Measurements from ENCODE around the gene STOML2. TPM values are rescaled to one million over a fixed set of nuclear protein-coding genes. Genes with fewer than 3 reads are reported as not detected.

The STOML2 gene
- total RNA-seq, 4 donors from 2014 or later, result 117 to 168 (median 158) TPM

DNA sequence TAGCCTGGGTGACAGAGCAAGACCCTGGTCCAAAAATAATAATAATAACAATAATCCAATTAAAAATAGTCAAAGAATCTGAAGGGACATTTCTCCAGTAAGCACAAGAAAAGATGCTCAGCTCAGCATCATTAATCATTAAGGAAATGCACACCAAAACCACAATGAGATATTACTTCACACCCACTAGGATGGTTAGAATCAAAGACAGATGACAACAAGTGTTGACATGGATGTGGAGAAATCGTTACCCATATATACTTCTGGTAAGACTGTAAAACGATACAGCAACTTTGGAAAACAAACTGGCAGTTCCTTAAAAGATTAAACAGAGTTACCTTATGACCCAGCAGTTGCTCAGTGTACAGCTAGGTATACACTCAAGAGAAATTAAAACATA, 17.9 kb downstream of the STOML2 start:
- no peak overlapping the region for H3K27ac ChIP-seq
- DNase-seq, result no peak
- peaks cover 0 to 6% of the 10 kb centered on the region in 2 donors for H3K4me1 ChIP-seq
- TF ChIP-seq CTCF (IDR thresholded peaks at IDR 0.05 in 4 of 5, conservative IDR thresholded peaks at IDR 0.05 in 1 of 5) (no peak), POLR2A (IDR thresholded peaks at IDR 0.05) (no peak)
- H3K27me3 ChIP-seq, result no peaks in the 10 kb centered on the region
- intact Hi-C loops (cut with DNase I; ENCODE audit: low total_unique reads), result no loop called here
- no peaks in the 10 kb centered on the region for H3K9me3 ChIP-seq
- H3K36me3 ChIP-seq, result peaks cover 0 to 28% of the 10 kb centered on the region in 2 donors
- ATAC-seq, result no peak
- in situ Hi-C loops (cut with MboI; ENCODE audit: low sequenced_read_pairs in 4 of 4), result loop anchor here in 1 of 4 donors (25.0 kb wide), 1 partner anchor 423 kb away; the partner anchor contains the start of genes CCL27 and IL11RA
- no peak overlapping the region for H3K4me3 ChIP-seq

DNA sequence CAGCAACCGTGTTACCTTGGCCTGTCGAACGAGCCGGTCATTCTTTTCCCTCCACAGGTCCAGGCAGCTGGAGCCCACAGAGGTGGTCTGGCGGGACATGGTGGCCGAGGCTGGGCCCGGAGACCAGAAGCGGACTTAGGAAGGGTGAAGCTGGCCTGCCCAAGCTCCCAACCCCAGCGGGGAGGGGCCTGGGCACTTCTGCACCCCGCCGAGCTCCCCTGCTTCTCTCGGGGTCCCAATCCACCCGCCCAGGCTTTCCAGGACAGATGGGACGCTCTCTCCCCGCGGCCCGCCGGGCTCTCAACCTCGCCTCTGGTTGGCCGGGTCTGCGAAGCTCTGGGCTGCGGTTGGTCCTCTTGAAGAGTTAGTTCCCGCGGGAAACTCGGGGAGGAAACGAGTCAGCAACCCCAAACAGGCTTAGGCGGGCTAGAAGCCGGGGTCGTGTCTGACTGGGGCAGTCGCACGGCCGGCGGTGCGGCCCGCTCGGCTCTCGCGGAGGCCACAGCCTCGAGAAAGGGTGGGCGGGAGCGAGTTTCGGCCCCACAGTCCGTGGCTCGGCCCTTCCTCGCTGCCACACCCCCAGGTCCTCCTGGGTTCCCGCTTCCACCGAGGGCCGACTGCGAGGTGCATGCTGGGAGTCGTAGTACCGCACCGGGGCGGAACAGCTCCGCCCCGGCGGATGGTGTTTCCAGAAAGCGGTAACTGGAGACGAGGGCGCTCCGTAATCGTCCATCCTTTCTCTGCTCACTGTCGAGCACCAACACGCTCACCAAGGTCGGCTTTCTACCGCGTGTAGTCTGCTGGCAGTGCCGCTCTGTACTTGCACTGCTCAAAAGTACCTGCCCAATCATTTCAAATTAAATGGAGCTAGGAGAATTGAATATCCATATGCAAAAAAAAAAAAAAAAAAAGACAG, 23.2 kb downstream of the STOML2 start, which contains the start of gene FANCG:
TSS of gene FANCG (minus strand) at position 517 of the 916 bp plus-strand sequence. CDS start at position 99, 418 bp downstream.
- intact Hi-C loops (cut with DNase I; ENCODE audit: low total_unique reads) (no loop called here), in situ Hi-C loops (cut with MboI; ENCODE audit: low sequenced_read_pairs in 4 of 4) (loop anchor here in 1 of 4 donors (25.0 kb wide), 1 partner anchor 417 kb away; the partner anchor contains the start of genes CCL27 and IL11RA)
- no peaks in the 10 kb centered on the region for H3K36me3 ChIP-seq
- ATAC-seq (peak; percentile 94 to 97), DNase-seq (peak; percentile 86)
- peak within 1 kb of the TSS; percentile 73 to 84 (median 79) for H3K27ac ChIP-seq
- no peak for TF ChIP-seq CTCF (IDR thresholded peaks at IDR 0.05 in 4 of 5, conservative IDR thresholded peaks at IDR 0.05 in 1 of 5)
- peak; percentile 29 to 39 for TF ChIP-seq POLR2A (IDR thresholded peaks at IDR 0.05)
- no peaks in the 10 kb centered on the region for H3K9me3 ChIP-seq
- H3K27me3 ChIP-seq, result no peaks in the 10 kb centered on the region
- H3K4me3 ChIP-seq, result peak within 1 kb of the TSS; percentile 76 to 95 (median 88)
- H3K4me1 ChIP-seq, result peaks cover 7 to 15% of the 10 kb centered on the region in 2 donors

DNA sequence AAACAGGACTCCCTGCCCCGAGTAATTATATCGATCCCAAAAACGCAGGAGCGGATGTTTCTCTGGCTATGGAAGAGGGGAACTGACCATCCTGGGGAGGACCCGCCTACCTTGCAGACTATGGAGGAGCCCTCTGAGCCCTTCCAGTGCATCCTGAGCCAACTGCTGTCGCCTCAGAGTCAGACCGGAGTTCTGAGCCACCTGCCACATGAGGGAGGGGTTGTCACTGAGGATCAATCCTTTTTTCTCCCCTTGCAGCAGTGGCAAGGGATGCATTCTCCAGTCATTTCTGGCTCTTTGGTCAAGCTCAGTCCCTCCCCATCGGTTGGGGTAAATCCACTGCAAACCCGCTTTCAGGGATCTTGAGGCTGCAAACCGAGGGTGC, 23.9 kb downstream of the STOML2 start:
- DNase-seq (no peak), ATAC-seq (no peak)
- Histone ChIP-seq H3K27ac (peak overlapping the region; percentile 73 to 84 (median 79)), H3K36me3 (no peaks in the 10 kb centered on the region), H3K4me3 (peak overlapping the region; percentile 76 to 95 (median 88)), H3K4me1 (peaks cover 7 to 15% of the 10 kb centered on the region in 2 donors), H3K27me3 (no peaks in the 10 kb centered on the region), H3K9me3 (no peaks in the 10 kb centered on the region)
- TF ChIP-seq POLR2A (IDR thresholded peaks at IDR 0.05) (no peak), CTCF (IDR thresholded peaks at IDR 0.05 in 4 of 5, conservative IDR thresholded peaks at IDR 0.05 in 1 of 5) (no peak)
- intact Hi-C loops (cut with DNase I; ENCODE audit: low total_unique reads), result no loop called here
- in situ Hi-C loops (cut with MboI; ENCODE audit: low sequenced_read_pairs in 4 of 4), result loop anchor here in 1 of 4 donors (25.0 kb wide), 1 partner anchor 417 kb away; the partner anchor contains the start of genes CCL27 and IL11RA

DNA sequence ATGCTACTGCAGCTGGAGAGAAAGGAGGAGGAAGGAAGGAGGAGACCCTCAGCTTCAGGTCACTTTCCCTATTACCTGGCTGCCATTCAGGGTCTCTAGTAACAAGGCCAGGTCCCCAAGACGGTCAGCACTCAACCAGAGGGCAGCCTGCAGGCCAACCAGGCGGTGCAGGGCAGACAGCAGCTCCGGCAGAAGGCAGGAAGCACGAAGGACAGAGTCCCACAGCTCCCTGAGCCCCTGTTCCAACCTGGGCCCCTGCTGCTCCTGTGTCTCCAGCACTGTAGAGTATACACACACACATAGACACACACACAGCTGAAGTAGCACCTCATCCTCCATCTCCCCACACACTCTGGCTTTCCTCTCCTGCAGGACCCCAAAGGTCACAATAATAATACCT, 24.9 kb downstream of the STOML2 start:
- in situ Hi-C loops (cut with MboI; ENCODE audit: low sequenced_read_pairs in 4 of 4) (loop anchor here in 1 of 4 donors (25.0 kb wide), 1 partner anchor 416 kb away; the partner anchor contains the start of genes CCL27 and IL11RA), intact Hi-C loops (cut with DNase I; ENCODE audit: low total_unique reads) (no loop called here)
- Histone ChIP-seq H3K27me3 (no peaks in the 10 kb centered on the region), H3K4me1 (peaks cover 8 to 15% of the 10 kb centered on the region in 2 donors), H3K36me3 (no peaks in the 10 kb centered on the region), H3K9me3 (no peaks in the 10 kb centered on the region), H3K4me3 (no peak overlapping the region), H3K27ac (no peak overlapping the region)
- ATAC-seq (no peak), DNase-seq (no peak)
- TF ChIP-seq CTCF (IDR thresholded peaks at IDR 0.05 in 4 of 5, conservative IDR thresholded peaks at IDR 0.05 in 1 of 5) (no peak), POLR2A (IDR thresholded peaks at IDR 0.05) (no peak)

Data from gastrocnemius medialis (tissue), 4 donors.